T47D (cell line): Measurements from ENCODE around the gene PCDHAC2.

Source experiments
- DNase-seq, 2 experiments: peaks; one replicate each; pipeline versions ENCODE4 v3.0.0 to v3.0.0-alpha.2; 2011 to 2012; ENCODE audit warnings: low read depth in 1 of 2, low spot score in 1 of 2
- JUND ChIP-seq: IDR thresholded peaks from 2 replicates; pipeline ENCODE4 v1.6.1; 2012; ENCODE audit warnings: low read depth
- in situ Hi-C: cut with HindIII; loops from 2 replicates; pipeline ENCODE4 v1.10.0; 2016; ENCODE audit warnings: low sequenced_read_pairs, low pct_unique_long_range_greater_than_20kb

The PCDHAC2 gene

GRCh38 chr5:140992828-140993227 lies 26.6 kb downstream of the PCDHAC2 start:
- in situ Hi-C loops: no loop called here
- no peak for DNase-seq
- no peak for TF ChIP-seq JUND

- DNase-seq: no peak
- in situ Hi-C loops: no loop called here
- no peak for TF ChIP-seq JUND
These were observed 29.8 kb downstream of the PCDHAC2 start for GRCh38 chr5:140996060-140996459.

- in situ Hi-C loops: no loop called here
- TF ChIP-seq JUND: no peak
- DNase-seq: no peak
These were observed 32.7 kb downstream of the PCDHAC2 start for GRCh38 chr5:140998921-140999410.

GRCh38 chr5:141001446-141001843 lies 35.2 kb downstream of the PCDHAC2 start:
- in situ Hi-C loops: no loop called here
- TF ChIP-seq JUND: no peak
- no peak for DNase-seq

- in situ Hi-C loops: no loop called here
- no peak for TF ChIP-seq JUND
- DNase-seq: no peak
These were observed 35.7 kb downstream of the PCDHAC2 start for GRCh38 chr5:141001844-141002604.

- TF ChIP-seq JUND: no peak
- DNase-seq: no peak
- in situ Hi-C loops: no loop called here
These were observed 36.3 kb downstream of the PCDHAC2 start for GRCh38 chr5:141002605-141002965.

- TF ChIP-seq JUND: no peak
- in situ Hi-C loops: no loop called here
- no peak for DNase-seq
These were observed 36.8 kb downstream of the PCDHAC2 start for GRCh38 chr5:141003031-141003430.

- peak; percentile 31 to 60 for DNase-seq
- no peak for TF ChIP-seq JUND
- in situ Hi-C loops: no loop called here
These were observed 37.7 kb downstream of the PCDHAC2 start for GRCh38 chr5:141003791-141004611.

- TF ChIP-seq JUND: no peak
- in situ Hi-C loops: no loop called here
- no peak for DNase-seq
These were observed 41.5 kb downstream of the PCDHAC2 start for GRCh38 chr5:141007791-141008190.

GRCh38 chr5:141010047-141010793 lies 43.9 kb downstream of the PCDHAC2 start:
- in situ Hi-C loops: no loop called here
- DNase-seq: no peak
- TF ChIP-seq JUND: no peak

- TF ChIP-seq JUND: no peak
- in situ Hi-C loops: no loop called here
- no peak for DNase-seq
These were observed 51.7 kb downstream of the PCDHAC2 start for GRCh38 chr5:141017943-141018342.
